Measurements from ENCODE around the gene TRIM65. TPM values are rescaled to one million over a fixed set of nuclear protein-coding genes. Genes with fewer than 3 reads are reported as not detected.

TRIM65 gene
- total and polyA plus RNA-seq, 2 of the 13 experiments (the other 11 are each of a cell fraction or from before 2014, with no cell fraction given): 10.3 to 22.4 TPM

- peak; percentile 98 for TF ChIP-seq ZNF567 (CRISPR knock-in tag; IDR thresholded peaks at IDR 0.05; ENCODE audit: borderline replicate concordance)
- TF ChIP-seq ZNF724P (CRISPR knock-in tag; IDR thresholded peaks at IDR 0.05; ENCODE audit: borderline replicate concordance): peak; percentile 90
- peak; percentile 92; the same call in 1 of the 2 replicates for TF ChIP-seq ZNF484 (CRISPR knock-in tag; IDR thresholded peaks at IDR 0.05; ENCODE audit: borderline replicate concordance, low read depth)
- TF ChIP-seq ZNF205 (CRISPR knock-in tag; IDR thresholded peaks at IDR 0.05): peak; percentile 52; the same call in 1 of the 2 replicates
- TF ChIP-seq ZBTB2 (CRISPR knock-in tag; IDR thresholded peaks at IDR 0.05; ENCODE audit: low read depth): peak; percentile 81
- TF ChIP-seq KAT7 (CRISPR knock-in tag; IDR thresholded peaks at IDR 0.05; ENCODE audit: borderline replicate concordance): peak; percentile 61; the same call in 1 of the 2 replicates
- no peak for TF ChIP-seq ZNF674 (CRISPR knock-in tag; IDR thresholded peaks at IDR 0.05; ENCODE audit: low read depth)
- TF ChIP-seq NR0B2 (CRISPR knock-in tag; IDR thresholded peaks at IDR 0.05): peak; percentile 83
- no peak for TF ChIP-seq NFRKB (IDR thresholded peaks at IDR 0.05)
- no peak for TF ChIP-seq ZMYM3 (CRISPR knock-in tag; IDR thresholded peaks at IDR 0.05)
- TF ChIP-seq ZNF770 (CRISPR knock-in tag; IDR thresholded peaks at IDR 0.05): peak; percentile 60; the same call in 1 of the 2 replicates
- TF ChIP-seq SCMH1 (CRISPR knock-in tag; IDR thresholded peaks at IDR 0.05; ENCODE audit: borderline replicate concordance): no peak
- no peak for TF ChIP-seq TCF12 (IDR thresholded peaks at IDR 0.05)
- TF ChIP-seq TCF12 (CRISPR knock-in tag; IDR thresholded peaks at IDR 0.05): peak; percentile 78; the same call in 1 of the 2 replicates
- peak; percentile 87 for TF ChIP-seq IKZF4 (CRISPR knock-in tag; IDR thresholded peaks at IDR 0.05; ENCODE audit: borderline replicate concordance, low read depth, not compliant biosample characterization)
- peak; percentile 76 for TF ChIP-seq PATZ1 (CRISPR knock-in tag; IDR thresholded peaks at IDR 0.05)
- TF ChIP-seq SMARCE1 (IDR thresholded peaks at IDR 0.05; ENCODE audit: borderline replicate concordance): no peak
- TF ChIP-seq ZBTB21 (CRISPR knock-in tag; IDR thresholded peaks at IDR 0.05): no peak
- TF ChIP-seq ESRRA (CRISPR knock-in tag; IDR thresholded peaks at IDR 0.05; ENCODE audit: low read depth): no peak
- TF ChIP-seq ZNF792 (CRISPR knock-in tag; IDR thresholded peaks at IDR 0.05): no peak; the same call in 1 of the 2 replicates
- no peak for TF ChIP-seq PRDM4 (CRISPR knock-in tag; IDR thresholded peaks at IDR 0.05; ENCODE audit: borderline replicate concordance)
Observed at GRCh38 chr17:75855310-75856061, 41.3 kb downstream of the TRIM65 start, which contains the start of gene WBP2 (continued).

Data from HepG2 (cell line).